H1 (cell line): ENCODE results near the gene MAGI3. TPM values are rescaled to one million over a fixed set of nuclear protein-coding genes. Genes with fewer than 3 reads are reported as not detected.

Experiments
- CTCF ChIA-PET: fragments of 300-600 bp; sonication (Branson Sonifier 250); formaldehyde crosslinking; loops from one replicate; lab custom pipeline; 2021; ENCODE audit not compliant: partially characterized antibody; lab: Charles Lee
- POLR2A ChIA-PET: fragments of 300-600 bp; sonication (Branson Sonifier 250); formaldehyde crosslinking; loops from one replicate; lab custom pipeline; 2021; ENCODE audit warnings: inconsistent platforms; ENCODE audit not compliant: partially characterized antibody; lab: Charles Lee
- DNase-seq, 2 experiments: peaks; one replicate each; pipeline versions ENCODE4 v3.0.0 to v3.0.0-alpha.2; 2010 to 2022; ENCODE audit warnings: low spot score in 2 of 2, low read depth in 1 of 2, mixed read lengths in 1 of 2
- FAIRE-seq: peaks from 2 replicates; lab custom pipeline; 2011; peaks lifted over from hg19 to GRCh38; lab: Jason Lieb, UNC
- H2AFZ ChIP-seq: 2 replicates; pipeline ENCODE4 v1.8.1; 2012; ENCODE audit warnings: low read length, inconsistent platforms
- H2AK5ac ChIP-seq: 2 replicates; pipeline ENCODE4 v1.6.1; 2013; ENCODE audit warnings: low read depth, low read length
- H2BK120ac ChIP-seq: replicated peaks from 2 replicates; pipeline ENCODE3; 2013; ENCODE audit warnings: low read depth, low read length, inconsistent platforms
- H2BK12ac ChIP-seq: 2 replicates; pipeline ENCODE4 v1.6.1; 2013; ENCODE audit warnings: low read depth, low read length
- H2BK15ac ChIP-seq: 2 replicates; pipeline ENCODE4 v1.6.1; 2013; ENCODE audit warnings: low read length
- H2BK20ac ChIP-seq: 2 replicates; pipeline ENCODE4 v1.6.1; 2013; ENCODE audit warnings: low read length
- H2BK5ac ChIP-seq: 2 replicates; pipeline ENCODE4 v1.6.1; 2013; ENCODE audit warnings: low read depth, low read length
- H3K14ac ChIP-seq: 2 replicates; pipeline ENCODE4 v1.6.1; 2013; ENCODE audit warnings: inconsistent platforms; ENCODE audit not compliant: insufficient read length
- H3K18ac ChIP-seq: 2 replicates; pipeline ENCODE4 v1.6.1; 2013; ENCODE audit warnings: low read length; ENCODE audit errors: extremely low read depth
- H3K23ac ChIP-seq: 2 replicates; pipeline ENCODE4 v1.6.1; 2013; ENCODE audit warnings: inconsistent platforms; ENCODE audit not compliant: insufficient read length
- H3K23me2 ChIP-seq: 2 replicates; pipeline ENCODE4 v1.6.1; 2013; ENCODE audit warnings: low read depth, low read length
- H3K27ac ChIP-seq: 2 replicates; pipeline ENCODE4 v1.6.1; 2011; ENCODE audit warnings: low read depth, low read length, inconsistent platforms
- H3K27me3 ChIP-seq, 4 experiments: replicated peaks in 1 of 4; 1 replicate in 1 of 4; 2 replicates in 3 of 4; pipeline versions ENCODE4 v1.6.1 to v1.8.1; 2011 to 2013; ENCODE audit warnings: low read length in 3 of 4, mild to moderate bottlenecking in 3 of 4, inconsistent platforms in 2 of 4, mixed read lengths in 2 of 4, moderate library complexity in 1 of 4; ENCODE audit not compliant: control insufficient read depth in 3 of 4, insufficient read depth in 3 of 4; ENCODE audit errors: extremely low read depth in 1 of 4
- H3K36me3 ChIP-seq, 4 experiments: 2 replicates each; pipeline versions ENCODE4 v1.6.1 to v1.8.1; 2011 to 2013; ENCODE audit warnings: mild to moderate bottlenecking in 4 of 4, low read length in 3 of 4, moderate library complexity in 2 of 4, control low read depth in 1 of 4, inconsistent platforms in 1 of 4; ENCODE audit not compliant: insufficient read depth in 4 of 4, control insufficient read depth in 2 of 4
- H3K4ac ChIP-seq: replicated peaks from 2 replicates; pipeline ENCODE3; 2013; ENCODE audit warnings: low read length, low read depth, mixed read lengths, inconsistent platforms; ENCODE audit not compliant: insufficient read length
- H3K4me1 ChIP-seq, 4 experiments: replicated peaks in 1 of 4; 1 replicate in 1 of 4; 2 replicates in 3 of 4; pipeline versions ENCODE4 v1.6.1 to v1.8.1; 2011 to 2013; ENCODE audit warnings: low read length in 3 of 4, inconsistent platforms in 2 of 4, mixed read lengths in 1 of 4; ENCODE audit not compliant: insufficient read depth in 4 of 4, control insufficient read depth in 3 of 4
- H3K4me2 ChIP-seq, 2 experiments: 2 replicates each; pipeline versions ENCODE4 v1.6.1 to v1.8.1; 2011 to 2013; ENCODE audit warnings: low read depth in 2 of 2, low read length in 2 of 2, control low read depth in 1 of 2, inconsistent platforms in 1 of 2, mild to moderate bottlenecking in 1 of 2; ENCODE audit not compliant: insufficient read depth in 1 of 2
- H3K4me3 ChIP-seq, 4 experiments: fragments of 200-600, 300-600 bp in 1 of 4; sonication (generic), shearing (Covaris generic), sonication (Bioruptor Twin) in 1 of 4; 2 replicates each; pipeline versions ENCODE4 v1.5.1 to v1.8.1; 2011 to 2016; ENCODE audit warnings: low read length in 4 of 4, low read depth in 3 of 4, control low read depth in 2 of 4, inconsistent platforms in 2 of 4, mild to moderate bottlenecking in 2 of 4, mixed read lengths in 1 of 4, moderate library complexity in 1 of 4; ENCODE audit not compliant: insufficient read depth in 2 of 4; ENCODE audit errors: extremely low read depth in 1 of 4
- H3K56ac ChIP-seq: replicated peaks from 2 replicates; pipeline ENCODE3; 2013; ENCODE audit warnings: low read depth, mild to moderate bottlenecking, mixed read lengths, low read length, inconsistent platforms; ENCODE audit not compliant: insufficient read length
- H3K79me1 ChIP-seq: 2 replicates; pipeline ENCODE4 v1.6.1; 2013; ENCODE audit warnings: low read depth, low read length, control low read depth
- H3K79me2 ChIP-seq, 2 experiments: 2 replicates each; pipeline versions ENCODE4 v1.6.1 to v1.8.1; 2012 to 2013; ENCODE audit warnings: low read length in 2 of 2, mild to moderate bottlenecking in 2 of 2, inconsistent platforms in 1 of 2; ENCODE audit not compliant: insufficient read depth in 2 of 2, control insufficient read depth in 1 of 2
- H3K9ac ChIP-seq, 4 experiments: replicated peaks in 1 of 4; 1 replicate in 1 of 4; 2 replicates in 3 of 4; pipeline versions ENCODE4 v1.6.1 to v1.8.1; 2011 to 2013; ENCODE audit warnings: low read depth in 3 of 4, low read length in 3 of 4, control low read depth in 2 of 4, mild to moderate bottlenecking in 2 of 4, moderate library complexity in 2 of 4, inconsistent platforms in 1 of 4; ENCODE audit errors: extremely low read depth in 1 of 4
- H3K9me3 ChIP-seq, 2 experiments: 2 replicates each; pipeline versions ENCODE4 v1.6.1 to v1.8.1; 2012 to 2013; ENCODE audit warnings: mild to moderate bottlenecking in 2 of 2, moderate library complexity in 2 of 2, control low read depth in 1 of 2, inconsistent platforms in 1 of 2, low read depth in 1 of 2, low read length in 1 of 2, mixed read lengths in 1 of 2; ENCODE audit not compliant: insufficient read depth in 2 of 2
- H4K20me1 ChIP-seq, 2 experiments: replicated peaks in 1 of 2; 2 replicates each; pipeline versions ENCODE3 to v1.8.1; 2011 to 2013; ENCODE audit warnings: inconsistent platforms in 2 of 2, low read length in 2 of 2, mild to moderate bottlenecking in 1 of 2; ENCODE audit not compliant: insufficient read depth in 2 of 2, control insufficient read depth in 1 of 2
- H4K5ac ChIP-seq: 2 replicates; pipeline ENCODE4 v1.6.1; 2013; ENCODE audit warnings: low read length, low read depth, mixed read lengths, inconsistent platforms; ENCODE audit not compliant: insufficient read length
- H4K8ac ChIP-seq: 2 replicates; pipeline ENCODE4 v1.8.0; 2013; ENCODE audit warnings: mild to moderate bottlenecking, moderate library complexity, low read length, inconsistent platforms; ENCODE audit not compliant: insufficient read depth; ENCODE audit errors: extremely low read depth
- H4K91ac ChIP-seq: replicated peaks from 2 replicates; pipeline ENCODE3; 2013; ENCODE audit warnings: low read length, mixed read lengths, inconsistent platforms; ENCODE audit not compliant: insufficient read length
- CREB1 ChIP-seq: IDR thresholded peaks from 2 replicates; pipeline ENCODE4 v1.6.1; 2012; ENCODE audit warnings: inconsistent platforms
- E2F6 ChIP-seq: IDR thresholded peaks from 2 replicates; pipeline ENCODE4 v1.6.1; 2012; ENCODE audit warnings: inconsistent platforms
- EZH2 ChIP-seq: fragments of 200-600 bp; sonication (generic); IDR thresholded peaks from 2 replicates; pipeline ENCODE4 v1.7.1; 2012; ENCODE audit warnings: low read depth, mild to moderate bottlenecking, moderate library complexity, low read length, inconsistent platforms; ENCODE audit not compliant: severe bottlenecking
- JUND ChIP-seq: IDR thresholded peaks from 2 replicates; pipeline ENCODE4 v1.6.1; 2011; ENCODE audit warnings: mild to moderate bottlenecking, improper control_type of control experiment, low read length
- KDM1A ChIP-seq: fragments of 200-600, 300-600 bp; sonication (generic); IDR thresholded peaks from 2 replicates; pipeline ENCODE4 v1.7.1; 2016; ENCODE audit warnings: mild to moderate bottlenecking, low read length, borderline replicate concordance
- KDM4A ChIP-seq: IDR thresholded peaks from one replicate; pipeline ENCODE4 v1.7.1; 2012; ENCODE audit warnings: low read depth, mild to moderate bottlenecking, moderate library complexity, low read length, inconsistent platforms; ENCODE audit not compliant: severe bottlenecking
- NRF1 ChIP-seq: IDR thresholded peaks from 2 replicates; pipeline ENCODE4 v1.6.1; 2011; ENCODE audit warnings: mild to moderate bottlenecking, low read depth, low read length, improper control_type of control experiment
- RXRA ChIP-seq: IDR thresholded peaks from 2 replicates; pipeline ENCODE4 v1.6.1; 2011; ENCODE audit warnings: low read depth, mild to moderate bottlenecking, low read length, moderate library complexity; ENCODE audit not compliant: insufficient read depth
- SIN3A ChIP-seq, 2 experiments: IDR thresholded peaks in 1 of 2; conservative IDR thresholded peaks in 1 of 2; 2 replicates each; pipeline ENCODE4 v1.6.1; 2011 to 2012; ENCODE audit warnings: low read length in 2 of 2, improper control_type of control experiment in 1 of 2, low read depth in 1 of 2, mild to moderate bottlenecking in 1 of 2
- WGBS, 2 experiments: shearing (Covaris generic) in 1 of 2; methylation state at CpG; one replicate each; pipeline versions ENCODE4 v1.1.6 to v1.1.7; 2013 to 2015; ENCODE audit warnings: low lambda C conversion rate in 2 of 2, mixed read lengths in 2 of 2, inconsistent platforms in 1 of 2, low coverage in 1 of 2, missing lambda C conversion rate in 1 of 2; ENCODE audit not compliant: insufficient replicate concordance in 2 of 2, insufficient coverage in 1 of 2, insufficient read length in 1 of 2; ENCODE audit errors: extremely low coverage in 1 of 2, missing lambda C conversion rate in 1 of 2; 5-methylcytosine and 5-hydroxymethylcytosine counted together
- polyA plus RNA-seq, 7 experiments: library from polyadenylated mRNA; depleted of rRNA in 3 of 7; stranded (reverse) in 5 of 7; unstranded in 2 of 7; fragments of >200 nt in 5 of 7; fragments of 200-250 nt in 2 of 7; gene quantifications; 1 replicate in 5 of 7; 2 replicates in 1 of 7; 4 replicates in 1 of 7; pipeline versions ENCODE4 v1.2.1 to v1.2.3, GENCODE V29; 2011 to 2013; ENCODE audit warnings: missing spikeins in 2 of 7, mixed read lengths in 2 of 7
- total RNA-seq: library from RNA; stranded (reverse); fragmentation: NEBNext Ultra II Directional; extraction: Animal tissue kit (Norgen Biotek cat#: 25700); gene quantifications from 2 replicates; pipeline ENCODE4 v1.2.1, GENCODE V29; 2021
- TF ChIP-seq, protein P1 (sequence below): IDR thresholded peaks from 2 replicates; pipeline ENCODE4 v1.6.1; 2012; ENCODE audit warnings: low read length, inconsistent platforms
- TF ChIP-seq, protein P2 (sequence below): IDR thresholded peaks from 2 replicates; pipeline ENCODE4 v1.6.1; 2011; ENCODE audit warnings: low read depth, mild to moderate bottlenecking, low read length; ENCODE audit not compliant: insufficient read depth

The MAGI3 gene
- total and polyA plus RNA-seq, 2 of the 8 experiments (the other 6 are each of a cell fraction or from before 2014, with no cell fraction given) = 2.3 to 7.8 TPM

GRCh38 chr1:113533061-113533460 lies 142.7 kb downstream of the MAGI3 start:
- FAIRE-seq = no peak
- Histone ChIP-seq H3K4ac (no peak overlapping the region), H3K4me2 (no peak overlapping the region), H3K23me2 (no peaks in the 10 kb centered on the region), H4K91ac (no peak overlapping the region), H3K14ac (no peak overlapping the region), H3K27ac (no peak overlapping the region), H4K5ac (no peak overlapping the region), H3K9ac (no peak overlapping the region), H3K18ac (no peak overlapping the region), H3K4me3 (no peak overlapping the region), H3K9me3 (no peaks in the 10 kb centered on the region), H3K4me1 (no peaks in the 10 kb centered on the region), H2BK12ac (no peak overlapping the region), H2BK120ac (no peak overlapping the region), H2AK5ac (no peak overlapping the region), H3K23ac (no peak overlapping the region), H2AFZ (no peak overlapping the region), H2BK20ac (no peak overlapping the region), H3K79me2 (no peaks in the 10 kb centered on the region), H3K27me3 (no peaks in the 10 kb centered on the region), H3K56ac (no peak overlapping the region), H4K20me1 (no peaks in the 10 kb centered on the region), H3K79me1 (no peaks in the 10 kb centered on the region; the same call in 1 of the 2 replicates), H2BK15ac (no peak overlapping the region), H2BK5ac (no peak overlapping the region), H3K36me3 (no peaks in the 10 kb centered on the region), H4K8ac (no peak overlapping the region)
- DNase-seq = no peak
- POLR2A ChIA-PET = no interaction called here
- CTCF ChIA-PET = interaction anchor here (0.9 kb wide), 1 partner anchor 28 kb away, joined by 3 read pairs; no protein-coding TSS in a partner anchor
- 71% methylated on average over 3 of the region's 3 CpGs; no CpG with 5 or more reads in 1 of the 2 experiments for WGBS, 2 experiments
- TF ChIP-seq, protein P1, sequence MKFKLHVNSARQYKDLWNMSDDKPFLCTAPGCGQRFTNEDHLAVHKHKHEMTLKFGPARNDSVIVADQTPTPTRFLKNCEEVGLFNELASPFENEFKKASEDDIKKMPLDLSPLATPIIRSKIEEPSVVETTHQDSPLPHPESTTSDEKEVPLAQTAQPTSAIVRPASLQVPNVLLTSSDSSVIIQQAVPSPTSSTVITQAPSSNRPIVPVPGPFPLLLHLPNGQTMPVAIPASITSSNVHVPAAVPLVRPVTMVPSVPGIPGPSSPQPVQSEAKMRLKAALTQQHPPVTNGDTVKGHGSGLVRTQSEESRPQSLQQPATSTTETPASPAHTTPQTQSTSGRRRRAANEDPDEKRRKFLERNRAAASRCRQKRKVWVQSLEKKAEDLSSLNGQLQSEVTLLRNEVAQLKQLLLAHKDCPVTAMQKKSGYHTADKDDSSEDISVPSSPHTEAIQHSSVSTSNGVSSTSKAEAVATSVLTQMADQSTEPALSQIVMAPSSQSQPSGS = no peak
- no peak for TF ChIP-seq EZH2
- TF ChIP-seq JUND = no peak
- TF ChIP-seq KDM1A = no peak
- no peak for TF ChIP-seq NRF1
- TF ChIP-seq RXRA = no peak
- TF ChIP-seq KDM4A = no peak
- TF ChIP-seq E2F6 = no peak
- no peak for TF ChIP-seq SIN3A (conservative IDR thresholded peaks at IDR 0.05 in 1 of 2, IDR thresholded peaks at IDR 0.05 in 1 of 2; ENCODE audit: low read depth in 1 of 2, low read length in 2 of 2)
- no peak for TF ChIP-seq CREB1
- TF ChIP-seq, protein P2, sequence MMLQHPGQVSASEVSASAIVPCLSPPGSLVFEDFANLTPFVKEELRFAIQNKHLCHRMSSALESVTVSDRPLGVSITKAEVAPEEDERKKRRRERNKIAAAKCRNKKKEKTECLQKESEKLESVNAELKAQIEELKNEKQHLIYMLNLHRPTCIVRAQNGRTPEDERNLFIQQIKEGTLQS = no peak
